Naive thymus-derived CD4-positive, alpha-beta T cell (primary cell): ENCODE measurements around the gene GJC2. TPM values are rescaled to one million over a fixed set of nuclear protein-coding genes. Genes with fewer than 3 reads are reported as not detected.
A peak's percentile ranks its signal among the peaks of the same experiment; 100 is the strongest.
"Not testable (repeated sequence)": the region's sequence is repeated elsewhere in the genome, so short reads cannot be mapped to it uniquely, and the experiment has no call there.

Experiments
- ATAC-seq: fragments of 150-1000 bp; cut with Tn5 transposase; 2 replicates; pipeline ENCODE4 v1.10.0; 2021; ENCODE audit warnings: mild to moderate bottlenecking, moderate library complexity
- CTCF ChIA-PET: fragments of 350-600 bp; sonication (Branson Sonifier 250); formaldehyde crosslinking; loops from one replicate; lab custom pipeline; 2021; ENCODE audit warnings: antibody characterized with exemption; lab: Charles Lee
- POLR2A ChIA-PET: fragments of 350-600 bp; sonication (Branson Sonifier 250); formaldehyde crosslinking; loops from one replicate; lab custom pipeline; 2021; ENCODE audit warnings: antibody characterized with exemption, inconsistent platforms; lab: Charles Lee
- DNase-seq, 9 donors: peaks; one replicate each; pipeline versions ENCODE4 v3.0.0 to v3.0.0-alpha.2; 2020 to 2022; ENCODE audit warnings: mixed read lengths in 1 of 9
- H3K27ac ChIP-seq: one replicate; pipeline ENCODE4 v1.7.0; 2013; ENCODE audit warnings: mild to moderate bottlenecking, low read depth, low read length, moderate library complexity
- H3K27me3 ChIP-seq, 2 donors: one replicate each; pipeline ENCODE4 v1.7.0; 2013; ENCODE audit warnings: low read length in 2 of 2, mild to moderate bottlenecking in 2 of 2, moderate library complexity in 2 of 2; ENCODE audit not compliant: control insufficient read depth in 2 of 2, insufficient read depth in 2 of 2
- H3K36me3 ChIP-seq, 3 experiments: 1 replicate in 2 of 3; 2 replicates in 1 of 3; pipeline ENCODE4 v1.7.0; 2013; ENCODE audit warnings: low read length in 3 of 3, mild to moderate bottlenecking in 3 of 3, moderate library complexity in 1 of 3; ENCODE audit not compliant: insufficient read depth in 3 of 3, control insufficient read depth in 2 of 3
- H3K4me1 ChIP-seq, 2 donors: one replicate each; pipeline ENCODE4 v1.7.0; 2013; ENCODE audit warnings: low read length in 2 of 2, mild to moderate bottlenecking in 2 of 2, moderate library complexity in 1 of 2; ENCODE audit not compliant: control insufficient read depth in 2 of 2, insufficient read depth in 2 of 2
- H3K4me3 ChIP-seq: 2 replicates; pipeline ENCODE4 v1.7.0; 2013; ENCODE audit warnings: mild to moderate bottlenecking, low read length
- H3K9me3 ChIP-seq, 3 experiments: 1 replicate in 2 of 3; 2 replicates in 1 of 3; pipeline ENCODE4 v1.7.0; 2013; ENCODE audit warnings: low read length in 3 of 3; ENCODE audit not compliant: control insufficient read depth in 2 of 3
- H3K27ac Mint-ChIP-seq, 9 donors: one replicate each; pipeline ENCODE4 v1.8.0; 2020 to 2022; ENCODE audit warnings: mixed read lengths in 9 of 9, mild to moderate bottlenecking in 8 of 9, moderate library complexity in 5 of 9, inconsistent platforms in 2 of 9
- H3K27me3 Mint-ChIP-seq, 5 donors: one replicate each; pipeline ENCODE4 v1.8.0; 2021 to 2022; ENCODE audit warnings: mixed read lengths in 5 of 5, mild to moderate bottlenecking in 1 of 5
- H3K36me3 Mint-ChIP-seq, 5 donors: one replicate each; pipeline ENCODE4 v1.8.0; 2020 to 2022; ENCODE audit warnings: mixed read lengths in 5 of 5, mild to moderate bottlenecking in 3 of 5, inconsistent platforms in 1 of 5
- H3K4me1 Mint-ChIP-seq, 7 donors: one replicate each; pipeline ENCODE4 v1.8.0; 2020 to 2022; ENCODE audit warnings: mixed read lengths in 7 of 7, mild to moderate bottlenecking in 3 of 7, inconsistent platforms in 1 of 7
- H3K4me3 Mint-ChIP-seq, 10 donors: one replicate each; pipeline ENCODE4 v1.8.0; 2020 to 2022; ENCODE audit warnings: mild to moderate bottlenecking in 10 of 10, mixed read lengths in 10 of 10, moderate library complexity in 6 of 10, inconsistent platforms in 2 of 10
- H3K9me3 Mint-ChIP-seq, 11 donors: one replicate each; pipeline ENCODE4 v1.8.0; 2020 to 2022; ENCODE audit warnings: mixed read lengths in 11 of 11, mild to moderate bottlenecking in 4 of 11, inconsistent platforms in 1 of 11, moderate library complexity in 1 of 11
- intact Hi-C, 2 donors: fragments of 100-400 bp; cut with micrococcal nuclease; formaldehyde crosslinking; loops; one replicate each; pipeline ENCODE4 v1.15.1; 2023
- polyA plus RNA-seq, 2 donors: library from polyadenylated mRNA; unstranded; fragments of 300-500 nt; fragmentation: Illumina TruSeq; gene quantifications; one replicate each; pipeline ENCODE4 v1.2.3, GENCODE V29; 2021
- total RNA-seq, 6 experiments: library from RNA in 5 of 6; stranded (reverse) in 5 of 6; gene quantifications; 1 replicate in 5 of 6; 2 replicates in 1 of 6; pipeline ENCODE4 v1.2.3 and lab custom pipeline; 2021 to 2026

GJC2 gene
- total and polyA plus RNA-seq, 7 experiments from 2014 or later: 0.70 to 3.3 (median 0.94) TPM; not detected in 2

DNA sequence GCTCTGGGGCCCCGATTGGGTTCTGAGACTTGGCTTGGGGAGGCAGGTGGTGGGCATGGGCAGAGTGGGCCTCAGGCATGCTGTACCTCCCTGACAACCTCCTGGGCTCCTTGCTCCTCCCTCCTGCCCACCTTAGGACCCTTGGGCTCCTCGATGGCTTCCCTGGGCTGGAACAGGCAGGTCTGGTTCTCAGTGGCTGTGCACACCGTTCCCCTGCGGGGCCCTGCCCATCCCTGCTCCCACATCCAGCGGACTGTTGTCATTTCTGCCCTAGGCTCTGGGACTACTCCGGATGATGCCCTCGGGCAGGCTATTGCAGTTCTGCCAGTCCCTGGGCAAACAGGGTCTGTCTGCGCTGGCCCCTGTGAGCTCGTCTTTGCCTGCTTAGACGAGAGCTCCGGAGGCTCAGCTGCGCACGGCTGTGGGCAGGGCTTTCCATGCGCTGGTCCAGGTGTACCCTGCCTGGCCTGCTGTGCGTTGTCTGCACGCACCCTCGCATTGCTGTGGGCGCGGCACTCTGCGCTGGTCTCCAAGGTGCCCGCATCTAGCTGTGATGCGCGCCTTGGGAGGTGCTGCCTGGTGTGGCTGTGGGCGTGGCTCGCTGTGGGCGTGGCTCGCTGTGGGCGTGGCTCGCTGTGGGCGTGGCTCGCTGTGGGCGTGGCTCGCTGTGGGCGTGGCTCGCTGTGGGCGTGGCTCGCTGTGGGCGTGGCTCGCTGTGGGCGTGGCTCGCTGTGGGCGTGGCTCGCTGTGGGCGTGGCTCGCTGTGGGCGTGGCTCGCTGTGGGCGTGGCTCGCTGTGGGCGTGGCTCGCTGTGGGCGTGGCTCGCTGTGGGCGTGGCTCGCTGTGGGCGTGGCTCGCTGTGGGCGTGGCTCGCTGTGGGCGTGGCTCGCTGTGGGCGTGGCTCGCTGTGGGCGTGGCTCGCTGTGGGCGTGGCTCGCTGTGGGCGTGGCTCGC lies 24.1 kb downstream of the GJC2 start:
- H3K27me3 Mint-ChIP-seq, H3K9me3 Mint-ChIP-seq, H3K27me3 ChIP-seq, H3K4me3 Mint-ChIP-seq, H3K9me3 ChIP-seq, H3K4me1 ChIP-seq, H3K36me3 Mint-ChIP-seq, CTCF ChIA-PET, H3K4me3 ChIP-seq: not testable (repeated sequence)
- Histone ChIP-seq H3K27ac (peak overlapping the region; percentile 0), H3K36me3 (peaks cover 0 to 42% (median 5%) of the 10 kb centered on the region in 3 experiments)
- peak; percentile 69 for ATAC-seq
- intact Hi-C loops: loop anchor here in 1 of 2 donors (1.0 to 2.0 kb wide), 3 partner anchors 8 to 102 kb away; no protein-coding TSS in a partner anchor
- peak in 5 of 9 donors; percentile 25 to 59 (median 29) for DNase-seq
- H3K4me1 Mint-ChIP-seq: peaks cover 3 to 27% (median 14%) of the 10 kb centered on the region in 7 donors
- H3K27ac Mint-ChIP-seq: peak overlapping the region in 1 of 9 donors; percentile 5
- POLR2A ChIA-PET: interaction anchor here (0.7 to 1.3 kb wide), 2 partner anchors 9 to 965 kb away, joined by 3 to 4 read pairs; partner anchors contain the start of gene IBA57

DNA sequence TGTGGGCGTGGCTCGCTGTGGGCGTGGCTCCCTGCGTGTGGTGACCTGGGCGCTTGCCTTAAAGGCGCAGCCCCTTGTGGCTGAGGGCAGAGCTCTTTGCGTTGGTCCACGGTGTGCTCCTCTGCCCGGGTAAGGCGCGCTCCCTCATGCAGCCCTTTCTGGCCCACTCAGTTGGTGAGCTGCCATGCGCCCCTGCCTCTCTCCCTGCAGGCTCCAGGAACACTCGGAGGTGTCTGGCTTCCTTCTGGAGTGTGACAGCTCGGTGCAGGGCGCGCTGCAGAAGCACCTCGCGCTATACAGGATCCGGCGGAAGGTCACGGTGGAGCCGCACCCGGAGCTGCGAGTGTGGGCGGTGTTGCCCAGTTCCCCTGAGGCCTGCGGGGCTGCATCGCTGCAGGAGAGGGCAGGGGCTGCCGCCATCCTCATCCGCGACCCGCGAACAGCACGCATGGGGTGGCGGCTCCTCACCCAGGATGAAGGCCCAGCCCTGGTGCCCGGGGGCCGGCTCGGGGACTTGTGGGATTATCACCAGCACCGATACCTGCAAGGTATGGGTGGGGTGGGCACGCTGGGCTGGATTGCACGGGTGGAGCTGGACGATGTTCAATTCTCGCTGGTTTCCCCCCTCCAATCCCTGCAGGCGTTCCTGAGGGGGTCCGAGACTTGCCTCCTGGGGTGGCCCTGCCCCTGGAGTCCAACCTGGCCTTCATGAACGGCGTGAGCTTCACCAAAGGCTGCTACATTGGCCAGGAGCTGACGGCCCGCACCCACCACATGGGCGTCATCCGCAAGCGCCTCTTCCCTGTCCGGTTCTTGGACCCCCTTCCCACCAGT lies 25.0 kb downstream of the GJC2 start:
- Histone ChIP-seq H3K4me3 (no peak overlapping the region), H3K27ac (no peak overlapping the region), H3K4me1 (no peaks in the 10 kb centered on the region), H3K9me3 (no peaks in the 10 kb centered on the region), H3K36me3 (peaks cover 0 to 36% (median 5%) of the 10 kb centered on the region in 3 experiments), H3K27me3 (no peaks in the 10 kb centered on the region)
- intact Hi-C loops: loop anchor here in 1 of 2 donors (1.0 to 2.0 kb wide), 3 partner anchors 8 to 102 kb away; no protein-coding TSS in a partner anchor
- ATAC-seq: peak; percentile 78
- H3K27ac Mint-ChIP-seq: peak overlapping the region in 1 of 9 donors; percentile 67
- peak in 5 of 9 donors; percentile 24 to 58 (median 34) for DNase-seq
- no peaks in the 10 kb centered on the region for H3K9me3 Mint-ChIP-seq
- POLR2A ChIA-PET: interaction anchor here (0.7 to 1.3 kb wide), 3 partner anchors 10 to 964 kb away, joined by 3 to 4 read pairs (median 3); partner anchors contain the start of gene IBA57
- H3K36me3 Mint-ChIP-seq: peaks cover 0 to 5% (median 0%) of the 10 kb centered on the region in 5 donors
- no peak overlapping the region for H3K4me3 Mint-ChIP-seq
- no peaks in the 10 kb centered on the region for H3K27me3 Mint-ChIP-seq
- H3K4me1 Mint-ChIP-seq: peaks cover 3 to 19% (median 10%) of the 10 kb centered on the region in 7 donors
- CTCF ChIA-PET: no interaction called here

DNA sequence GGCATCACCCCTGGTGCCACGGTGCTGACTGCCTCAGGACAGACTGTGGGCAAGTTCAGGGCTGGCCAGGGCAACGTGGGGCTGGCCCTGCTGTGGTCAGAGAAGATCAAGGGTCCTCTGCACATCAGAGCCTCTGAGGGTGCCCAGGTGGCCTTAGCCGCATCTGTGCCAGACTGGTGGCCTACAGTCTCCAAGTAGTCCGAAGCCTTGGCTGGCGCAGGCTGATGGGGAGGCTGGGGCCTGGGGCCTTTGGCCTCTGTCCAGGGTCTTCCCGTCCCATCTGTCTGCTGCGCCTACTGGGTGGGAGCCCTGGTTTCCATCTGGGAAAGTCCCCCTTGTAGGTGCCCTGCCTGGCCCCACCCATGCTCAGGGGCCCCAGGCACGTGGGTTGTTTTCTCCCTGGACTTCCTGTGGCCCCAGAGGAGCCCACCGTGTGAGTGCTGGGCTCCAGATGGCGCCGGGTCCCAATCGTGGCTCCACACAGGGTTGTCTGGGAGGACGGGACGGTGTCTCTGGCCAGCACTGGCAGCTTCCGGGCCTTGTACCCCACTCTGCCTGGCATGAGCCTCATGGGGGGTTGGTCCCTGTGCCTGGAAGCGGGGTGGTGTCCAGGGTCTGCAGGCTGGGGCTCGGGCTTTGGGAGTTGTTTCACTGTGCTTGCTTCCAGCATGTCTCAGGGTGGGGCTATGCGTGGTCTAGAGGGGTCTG lies 25.7 kb downstream of the GJC2 start:
- H3K4me1 Mint-ChIP-seq: peaks cover 1 to 18% (median 8%) of the 10 kb centered on the region in 7 donors
- no peak overlapping the region for H3K4me3 ChIP-seq
- no peak for ATAC-seq
- intact Hi-C loops: loop anchor here in 1 of 2 donors (2.0 kb wide), 1 partner anchor 37 kb away; no protein-coding TSS in a partner anchor
- no peaks in the 10 kb centered on the region for H3K4me1 ChIP-seq
- no peak for DNase-seq
- no peaks in the 10 kb centered on the region for H3K9me3 ChIP-seq
- no peak overlapping the region for H3K27ac ChIP-seq
- ChIA-PET CTCF (interaction anchor here (1.0 kb wide), 1 partner anchor 100 kb away, joined by 3 read pairs; no protein-coding TSS in a partner anchor), POLR2A (interaction anchor here (0.7 to 1.3 kb wide), 2 partner anchors 10 to 25 kb away, joined by 3 to 4 read pairs; partner anchors contain the start of gene IBA57)
- H3K27me3 ChIP-seq: no peaks in the 10 kb centered on the region
- no peaks in the 10 kb centered on the region for H3K9me3 Mint-ChIP-seq
- H3K36me3 Mint-ChIP-seq: peaks cover 0 to 5% (median 0%) of the 10 kb centered on the region in 5 donors
- peaks cover 0 to 32% (median 5%) of the 10 kb centered on the region in 3 experiments for H3K36me3 ChIP-seq
- no peaks in the 10 kb centered on the region for H3K27me3 Mint-ChIP-seq
- H3K4me3 Mint-ChIP-seq: no peak overlapping the region
- H3K27ac Mint-ChIP-seq: peak overlapping the region in 1 of 9 donors; percentile 67

DNA sequence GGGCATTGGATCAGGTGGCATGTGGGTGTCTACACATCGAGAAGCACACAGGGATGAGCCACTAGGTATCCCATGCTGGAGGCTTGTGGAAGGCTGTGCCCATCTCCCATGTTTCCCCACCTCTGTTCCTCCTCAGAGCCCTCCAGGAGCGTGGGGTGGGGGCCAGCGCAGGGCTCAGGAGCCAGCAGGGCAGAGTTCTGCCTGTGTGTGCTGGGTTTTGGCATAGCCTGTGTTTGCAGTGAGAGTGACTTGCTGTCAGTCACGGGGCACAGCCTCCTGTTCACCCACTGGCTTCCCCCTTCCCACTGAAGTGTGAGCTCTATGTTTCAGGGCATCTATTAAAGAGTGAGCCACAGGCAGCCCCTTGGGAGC lies 26.3 kb downstream of the GJC2 start:
- Histone ChIP-seq H3K4me3 (no peak overlapping the region), H3K9me3 (no peaks in the 10 kb centered on the region), H3K27ac (no peak overlapping the region), H3K36me3 (peaks cover 0 to 30% (median 5%) of the 10 kb centered on the region in 3 experiments), H3K4me1 (no peaks in the 10 kb centered on the region), H3K27me3 (no peaks in the 10 kb centered on the region)
- Mint-ChIP-seq H3K36me3 (peaks cover 0 to 5% (median 0%) of the 10 kb centered on the region in 5 donors), H3K27me3 (no peaks in the 10 kb centered on the region), H3K9me3 (no peaks in the 10 kb centered on the region), H3K27ac (peak overlapping the region in 1 of 9 donors; percentile 14), H3K4me3 (no peak overlapping the region), H3K4me1 (peaks cover 0 to 18% (median 6%) of the 10 kb centered on the region in 7 donors)
- CTCF ChIA-PET: interaction anchor here (1.0 kb wide), 1 partner anchor 99 kb away, joined by 3 read pairs; no protein-coding TSS in a partner anchor
- DNase-seq: no peak
- intact Hi-C loops: no loop called here
- POLR2A ChIA-PET: no interaction called here
- no peak for ATAC-seq

DNA sequence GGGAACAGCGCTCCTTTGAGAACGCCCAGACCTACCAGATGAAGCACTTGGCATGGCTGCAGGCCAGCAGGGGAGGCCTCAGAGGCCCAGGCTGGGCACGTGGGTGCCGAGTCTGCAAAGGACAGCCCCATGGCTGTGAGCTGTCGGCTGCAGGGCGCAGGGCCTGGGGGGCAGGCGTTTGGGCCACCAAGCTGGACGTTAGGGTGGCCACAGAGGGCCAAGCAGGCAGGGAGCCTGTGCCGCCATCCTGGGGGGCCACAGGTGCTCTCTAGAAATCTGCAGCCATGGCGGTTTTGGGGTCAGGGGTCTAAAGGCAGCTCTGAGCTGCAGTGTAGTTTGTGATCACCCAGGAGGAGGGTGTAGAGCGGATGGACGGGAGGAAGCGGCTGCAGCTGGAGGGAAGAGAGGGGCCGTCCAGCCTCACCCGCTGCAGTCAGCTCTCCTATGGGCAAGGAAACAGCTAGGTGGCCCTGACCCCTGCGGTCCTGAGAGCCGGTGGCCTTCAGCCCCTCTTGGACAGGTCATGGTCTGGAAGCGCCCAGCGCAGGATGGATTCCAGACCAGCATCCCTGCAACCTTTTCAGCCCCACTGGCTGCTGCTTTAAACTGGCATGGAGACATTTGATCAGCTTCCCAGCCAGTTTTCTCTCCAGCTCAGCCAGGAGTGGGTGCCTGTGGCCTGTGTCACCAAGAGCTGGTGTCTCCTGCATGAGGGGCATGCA lies 26.9 kb downstream of the GJC2 start:
- ChIA-PET CTCF (interaction anchor here (1.0 to 1.4 kb wide), 2 partner anchors 46 to 99 kb away, joined by 3 read pairs; no protein-coding TSS in a partner anchor), POLR2A (no interaction called here)
- peaks cover 0 to 30% (median 5%) of the 10 kb centered on the region in 3 experiments for H3K36me3 ChIP-seq
- peaks cover 0 to 18% (median 6%) of the 10 kb centered on the region in 7 donors for H3K4me1 Mint-ChIP-seq
- no peak for ATAC-seq
- H3K27me3 ChIP-seq: no peaks in the 10 kb centered on the region
- H3K9me3 ChIP-seq: no peaks in the 10 kb centered on the region
- H3K4me1 ChIP-seq: no peaks in the 10 kb centered on the region
- H3K4me3 ChIP-seq: no peak overlapping the region
- intact Hi-C loops: no loop called here
- DNase-seq: no peak
- no peak overlapping the region for H3K27ac ChIP-seq
- H3K4me3 Mint-ChIP-seq: no peak overlapping the region
- H3K27ac Mint-ChIP-seq: no peak overlapping the region
- H3K9me3 Mint-ChIP-seq: no peaks in the 10 kb centered on the region
- peaks cover 0 to 5% (median 0%) of the 10 kb centered on the region in 5 donors for H3K36me3 Mint-ChIP-seq
- H3K27me3 Mint-ChIP-seq: no peaks in the 10 kb centered on the region
